NCI-H774 (cell line): Measurements from ENCODE around the gene CSGALNACT2.
"Not testable (repeated sequence)": the region's sequence is repeated elsewhere in the genome, so short reads cannot be mapped to it uniquely, and the experiment has no call there.

ENCODE experiments used
- DNase-seq: peaks from one replicate; lab custom pipeline; 2025; lab: John Stamatoyannopoulos, UW

Gene CSGALNACT2

GRCh38 chr10:43138021-43138756, at the start of gene CSGALNACT2:
TSS of gene CSGALNACT2 (plus strand) at chr10:43138445. CDS start at chr10:43155150, 16,705 bp downstream.
- DNase-seq, result peak; percentile 87

GRCh38 chr10:43089519-43089918, 48.7 kb upstream of the CSGALNACT2 start:
- DNase-seq, result no peak

- DNase-seq, result peak; percentile 30
Measured at GRCh38 chr10:43090188-43090587, 48.1 kb upstream of the CSGALNACT2 start.

- no peak for DNase-seq
Measured at GRCh38 chr10:43090664-43091063, 47.6 kb upstream of the CSGALNACT2 start.

GRCh38 chr10:43091846-43092245, 46.4 kb upstream of the CSGALNACT2 start:
- no peak for DNase-seq

GRCh38 chr10:43093423-43094076, 44.7 kb upstream of the CSGALNACT2 start:
- no peak for DNase-seq

GRCh38 chr10:43094085-43094484, 44.2 kb upstream of the CSGALNACT2 start:
- no peak for DNase-seq

GRCh38 chr10:43099339-43099738, 38.9 kb upstream of the CSGALNACT2 start:
- not testable (repeated sequence) for DNase-seq

GRCh38 chr10:43099928-43100327, 38.3 kb upstream of the CSGALNACT2 start:
- no peak for DNase-seq

GRCh38 chr10:43100366-43100765, 37.9 kb upstream of the CSGALNACT2 start:
- no peak for DNase-seq

GRCh38 chr10:43102063-43102828, 36.0 kb upstream of the CSGALNACT2 start:
- no peak for DNase-seq

GRCh38 chr10:43105102-43105955, 32.9 kb upstream of the CSGALNACT2 start:
- no peak for DNase-seq

- DNase-seq, result no peak
Measured at GRCh38 chr10:43105956-43106229, 32.4 kb upstream of the CSGALNACT2 start.

GRCh38 chr10:43106256-43107091, 31.8 kb upstream of the CSGALNACT2 start:
- no peak for DNase-seq

- no peak for DNase-seq
Measured at GRCh38 chr10:43108951-43109350, 29.3 kb upstream of the CSGALNACT2 start.

- DNase-seq, result no peak
Measured at GRCh38 chr10:43109671-43110249, 28.5 kb upstream of the CSGALNACT2 start.

GRCh38 chr10:43110338-43111071, 27.7 kb upstream of the CSGALNACT2 start:
- DNase-seq, result no peak

GRCh38 chr10:43111101-43111500, 27.1 kb upstream of the CSGALNACT2 start:
- DNase-seq, result no peak

GRCh38 chr10:43111921-43112607, 26.2 kb upstream of the CSGALNACT2 start:
- no peak for DNase-seq

GRCh38 chr10:43112608-43112961, 25.7 kb upstream of the CSGALNACT2 start:
- no peak for DNase-seq
